AG04450 (cell line): ENCODE measurements around the gene GNLY. TPM values are rescaled to one million over a fixed set of nuclear protein-coding genes. Genes with fewer than 3 reads are reported as not detected.

Source experiments
- CTCF ChIA-PET: fragments of 300-600, 350-600 bp; formaldehyde crosslinking; extraction: SDS; loops from one replicate; lab custom pipeline; 2022; ENCODE audit warnings: antibody characterized with exemption, inconsistent platforms; lab: Charles Lee
- POLR2A ChIA-PET: fragments of 350-600 bp; formaldehyde crosslinking; extraction: SDS; loops from one replicate; lab custom pipeline; 2021; ENCODE audit warnings: antibody characterized with exemption, inconsistent platforms; lab: Yijun Ruan, JAX
- DNase-seq: peaks from one replicate; pipeline ENCODE4 v3.0.0-alpha.2; 2011; ENCODE audit warnings: low read depth, low spot score
- H3K27ac ChIP-seq: one replicate; pipeline ENCODE4 v1.5.1; 2012; ENCODE audit warnings: low read depth, low read length, control low read depth
- H3K27me3 ChIP-seq: one replicate; pipeline ENCODE4 v1.6.0; 2012; ENCODE audit warnings: low read length; ENCODE audit not compliant: control insufficient read depth, insufficient read depth
- H3K4me3 ChIP-seq: 2 replicates; pipeline ENCODE4 v1.5.1; 2011; ENCODE audit warnings: mild to moderate bottlenecking, low read depth, low read length, control low read depth
- H3K9me3 ChIP-seq: 2 replicates; pipeline ENCODE4 v1.5.1; 2012; ENCODE audit warnings: low read length; ENCODE audit not compliant: control insufficient read depth, insufficient read depth
- CTCF ChIP-seq: IDR thresholded peaks from 2 replicates; pipeline ENCODE4 v1.5.1; 2011; ENCODE audit warnings: low read depth, low read length, control low read depth, inconsistent platforms
- polyA plus RNA-seq: library from polyadenylated mRNA; depleted of rRNA; stranded (reverse); fragments of >200 nt; gene quantifications from 2 replicates; pipeline ENCODE4 v1.2.3, GENCODE V29; 2011

GNLY gene
- polyA plus RNA-seq, 1 experiment, result not detected

GRCh38 chr2:85702172-85702571 is 8.0 kb downstream of the GNLY start:
- Histone ChIP-seq H3K27ac (no peak overlapping the region), H3K27me3 (no peaks in the 10 kb centered on the region), H3K4me3 (no peak overlapping the region), H3K9me3 (no peaks in the 10 kb centered on the region)
- ChIA-PET POLR2A (no interaction called here), CTCF (no interaction called here)
- no peak for DNase-seq
- no peak for TF ChIP-seq CTCF

GRCh38 chr2:85702800-85703199 is 8.6 kb downstream of the GNLY start:
- Histone ChIP-seq H3K9me3 (no peaks in the 10 kb centered on the region), H3K27me3 (no peaks in the 10 kb centered on the region), H3K4me3 (no peak overlapping the region), H3K27ac (no peak overlapping the region)
- ChIA-PET CTCF (interaction anchor here (7.5 to 8.7 kb wide), 3 partner anchors 20 to 64 kb away, joined by 88 to 165 read pairs (median 107); no protein-coding TSS in a partner anchor), POLR2A (no interaction called here)
- no peak for DNase-seq
- no peak for TF ChIP-seq CTCF

- Histone ChIP-seq H3K4me3 (no peak overlapping the region), H3K27ac (no peak overlapping the region), H3K9me3 (no peaks in the 10 kb centered on the region), H3K27me3 (no peaks in the 10 kb centered on the region)
- no peak for DNase-seq
- no peak for TF ChIP-seq CTCF
- ChIA-PET POLR2A (interaction anchor here (0.6 to 1.6 kb wide), 2 partner anchors 54 to 89 kb away, joined by 3 to 4 read pairs; no protein-coding TSS in a partner anchor), CTCF (interaction anchor here (1.0 to 8.7 kb wide), 4 partner anchors 20 to 111 kb away, joined by 3 to 165 read pairs (median 98); no protein-coding TSS in a partner anchor)
Observed at GRCh38 chr2:85703329-85703728, 9.2 kb downstream of the GNLY start.

- Histone ChIP-seq H3K4me3 (no peak overlapping the region), H3K9me3 (no peaks in the 10 kb centered on the region), H3K27me3 (no peaks in the 10 kb centered on the region), H3K27ac (no peak overlapping the region)
- CTCF ChIA-PET, result interaction anchor here (0.7 to 8.7 kb wide), 7 partner anchors 14 to 194 kb away, joined by 3 to 165 read pairs (median 56); no protein-coding TSS in a partner anchor
- TF ChIP-seq CTCF, result no peak
- POLR2A ChIA-PET, result interaction anchor here (0.6 to 1.6 kb wide), 4 partner anchors 36 to 154 kb away, joined by 3 to 4 read pairs (median 4); partner anchors contain the start of gene SFTPB
- DNase-seq, result no peak
Observed at GRCh38 chr2:85704038-85704437, 9.9 kb downstream of the GNLY start.
